ENCODE measurements around the gene RNF115.

The RNF115 gene

GRCh38 chr1:145701306-145701862 lies 122.5 kb downstream of the RNF115 start:
- no peak overlapping the region for H3K4me3 Mint-ChIP-seq
- H3K27ac Mint-ChIP-seq: no peak overlapping the region
- no peaks in the 10 kb centered on the region for H3K36me3 Mint-ChIP-seq (ENCODE audit: low read depth)
- DNase-seq (ENCODE audit: low spot score): no peak
- peaks cover 39% of the 10 kb centered on the region for H3K27me3 Mint-ChIP-seq (ENCODE audit: low read depth)
- no peaks in the 10 kb centered on the region for H3K9me3 Mint-ChIP-seq
- H3K4me1 Mint-ChIP-seq (ENCODE audit: low read depth): peaks cover 1% of the 10 kb centered on the region

- Mint-ChIP-seq H3K27me3 (ENCODE audit: low read depth) (peaks cover 24% of the 10 kb centered on the region), H3K36me3 (ENCODE audit: low read depth) (no peaks in the 10 kb centered on the region), H3K9me3 (no peaks in the 10 kb centered on the region), H3K4me3 (no peak overlapping the region), H3K4me1 (ENCODE audit: low read depth) (peaks cover 4% of the 10 kb centered on the region), H3K27ac (no peak overlapping the region)
- DNase-seq (ENCODE audit: low spot score): no peak
These were observed 127.3 kb downstream of the RNF115 start for GRCh38 chr1:145696630-145696960.

- DNase-seq (ENCODE audit: low spot score): no peak
- H3K4me1 Mint-ChIP-seq (ENCODE audit: low read depth): peaks cover 5% of the 10 kb centered on the region
- no peaks in the 10 kb centered on the region for H3K9me3 Mint-ChIP-seq
- peaks cover 20% of the 10 kb centered on the region for H3K27me3 Mint-ChIP-seq (ENCODE audit: low read depth)
- no peak overlapping the region for H3K27ac Mint-ChIP-seq
- H3K36me3 Mint-ChIP-seq (ENCODE audit: low read depth): no peaks in the 10 kb centered on the region
- no peak overlapping the region for H3K4me3 Mint-ChIP-seq
These were observed 127.9 kb downstream of the RNF115 start for GRCh38 chr1:145695821-145696629.

- peaks cover 28% of the 10 kb centered on the region for H3K4me1 Mint-ChIP-seq (ENCODE audit: low read depth)
These were observed 131.0 kb downstream of the RNF115 start for GRCh38 chr1:145692785-145693443.

GRCh38 chr1:145690587-145691558 lies 133.0 kb downstream of the RNF115 start:
- Mint-ChIP-seq H3K4me3 (peak overlapping the region; percentile 73), H3K4me1 (ENCODE audit: low read depth) (peaks cover 28% of the 10 kb centered on the region)
- peak; percentile 54 for DNase-seq (ENCODE audit: low spot score)

More at GRCh38 chr1:145692785-145693443, 131.0 kb downstream of the RNF115 start:
- DNase-seq (ENCODE audit: low spot score): no peak
- Mint-ChIP-seq H3K27ac (no peak overlapping the region), H3K9me3 (no peaks in the 10 kb centered on the region), H3K27me3 (ENCODE audit: low read depth) (peaks cover 7% of the 10 kb centered on the region), H3K36me3 (ENCODE audit: low read depth) (no peaks in the 10 kb centered on the region), H3K4me3 (no peak overlapping the region)

GRCh38 chr1:145689922-145690321 lies 134.0 kb downstream of the RNF115 start:
- H3K9me3 Mint-ChIP-seq: no peaks in the 10 kb centered on the region
- DNase-seq (ENCODE audit: low spot score): no peak
- H3K4me3 Mint-ChIP-seq: peak overlapping the region; percentile 73
- peak overlapping the region; percentile 88 for H3K27ac Mint-ChIP-seq
- peaks cover 28% of the 10 kb centered on the region for H3K4me1 Mint-ChIP-seq (ENCODE audit: low read depth)
- no peaks in the 10 kb centered on the region for H3K27me3 Mint-ChIP-seq (ENCODE audit: low read depth)
- H3K36me3 Mint-ChIP-seq (ENCODE audit: low read depth): peaks cover 2% of the 10 kb centered on the region

More at GRCh38 chr1:145690587-145691558, 133.0 kb downstream of the RNF115 start:
- Mint-ChIP-seq H3K27me3 (ENCODE audit: low read depth) (no peaks in the 10 kb centered on the region), H3K9me3 (no peaks in the 10 kb centered on the region), H3K27ac (peak overlapping the region; percentile 88), H3K36me3 (ENCODE audit: low read depth) (peaks cover 2% of the 10 kb centered on the region)

DNA sequence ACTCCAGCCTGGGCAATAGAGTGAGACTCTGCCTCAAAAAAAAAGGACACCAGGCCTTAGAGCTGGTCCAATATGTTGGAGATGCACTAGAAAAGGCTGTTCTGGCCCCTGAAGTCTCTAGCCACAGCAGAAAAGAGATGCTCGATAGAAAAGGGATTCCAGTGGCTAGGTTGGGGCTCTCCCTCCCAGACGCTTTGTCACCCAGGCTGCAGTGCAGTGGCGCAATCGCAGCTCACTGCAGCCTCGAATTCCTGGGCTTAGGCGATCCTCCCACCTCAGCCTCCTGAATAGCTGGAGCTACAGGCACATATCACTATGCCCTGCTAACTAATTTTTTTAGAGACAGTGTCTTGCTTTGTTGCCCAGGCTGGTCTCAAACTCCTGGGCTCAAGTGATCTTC lies 135.0 kb downstream of the RNF115 start:
- DNase-seq (ENCODE audit: low spot score): no peak
- no peaks in the 10 kb centered on the region for H3K27me3 Mint-ChIP-seq (ENCODE audit: low read depth)
- peaks cover 2% of the 10 kb centered on the region for H3K36me3 Mint-ChIP-seq (ENCODE audit: low read depth)
- no peaks in the 10 kb centered on the region for H3K9me3 Mint-ChIP-seq
- no peak overlapping the region for H3K4me3 Mint-ChIP-seq
- no peak overlapping the region for H3K27ac Mint-ChIP-seq
- H3K4me1 Mint-ChIP-seq (ENCODE audit: low read depth): peaks cover 28% of the 10 kb centered on the region
